HEK293 (cell line): ENCODE results near the gene NPDC1.

Source experiments
- GLIS1 ChIP-seq: fragments of 450-650 bp; formaldehyde crosslinking; IDR thresholded peaks from 2 replicates; pipeline ENCODE4 v1.5.1; 2016; ENCODE audit warnings: missing biosample characterization, missing genetic modification characterization
- HOXA7 ChIP-seq: sonication (generic); formaldehyde crosslinking; IDR thresholded peaks from 2 replicates; pipeline ENCODE4 v1.8.1; 2022; ENCODE audit warnings: missing genetic modification reagents, borderline replicate concordance
- KLF9 ChIP-seq: fragments of 450-650 bp; formaldehyde crosslinking; IDR thresholded peaks from 2 replicates; pipeline ENCODE4 v1.5.1; 2016; ENCODE audit warnings: missing biosample characterization, missing genetic modification characterization, low read depth
- MZF1 ChIP-seq: fragments of 450-650 bp; formaldehyde crosslinking; IDR thresholded peaks from 2 replicates; pipeline ENCODE4 v1.5.1; 2017; ENCODE audit warnings: missing biosample characterization, missing genetic modification characterization, borderline replicate concordance
- OVOL3 ChIP-seq: fragments of 450-650 bp; formaldehyde crosslinking; IDR thresholded peaks from 2 replicates; pipeline ENCODE4 v1.5.1; 2016; ENCODE audit warnings: missing biosample characterization, missing genetic modification characterization
- SCRT1 ChIP-seq: fragments of 450-650 bp; formaldehyde crosslinking; IDR thresholded peaks from 2 replicates; pipeline ENCODE4 v1.5.1; 2016; ENCODE audit warnings: missing biosample characterization, missing genetic modification characterization, borderline replicate concordance
- YY1 ChIP-seq: fragments of 450-650 bp; formaldehyde crosslinking; IDR thresholded peaks from 2 replicates; pipeline ENCODE4 v1.5.1; 2018; ENCODE audit warnings: missing biosample characterization, missing genetic modification characterization
- ZBTB17 ChIP-seq: fragments of 450-650 bp; formaldehyde crosslinking; IDR thresholded peaks from 2 replicates; pipeline ENCODE4 v1.5.1; 2016; ENCODE audit warnings: missing biosample characterization, missing genetic modification characterization
- ZBTB48 ChIP-seq: fragments of 450-650 bp; formaldehyde crosslinking; IDR thresholded peaks from 2 replicates; pipeline ENCODE4 v1.5.1; 2016; ENCODE audit warnings: missing biosample characterization, missing genetic modification characterization
- ZFP3 ChIP-seq: fragments of 450-650 bp; formaldehyde crosslinking; IDR thresholded peaks from 2 replicates; pipeline ENCODE4 v1.5.1; 2016; ENCODE audit warnings: low read depth, missing biosample characterization, missing genetic modification characterization
- ZFP37 ChIP-seq: fragments of 450-650 bp; formaldehyde crosslinking; IDR thresholded peaks from 2 replicates; pipeline ENCODE4 v1.5.1; 2016; ENCODE audit warnings: missing biosample characterization, missing genetic modification characterization
- ZFP69B ChIP-seq: fragments of 450-650 bp; formaldehyde crosslinking; IDR thresholded peaks from 2 replicates; pipeline ENCODE4 v1.5.1; 2016; ENCODE audit warnings: missing biosample characterization, missing genetic modification characterization
- ZNF140 ChIP-seq: fragments of 450-650 bp; formaldehyde crosslinking; IDR thresholded peaks from 2 replicates; pipeline ENCODE4 v1.5.1; 2016; ENCODE audit warnings: missing biosample characterization, missing genetic modification characterization
- ZNF184 ChIP-seq: fragments of 450-650 bp; IDR thresholded peaks from 2 replicates; pipeline ENCODE4 v1.5.1; 2018; ENCODE audit warnings: missing biosample characterization, mild to moderate bottlenecking, missing genetic modification characterization
- ZNF221 ChIP-seq: fragments of 450-650 bp; formaldehyde crosslinking; IDR thresholded peaks from 2 replicates; pipeline ENCODE4 v1.5.1; 2017; ENCODE audit warnings: missing biosample characterization, missing genetic modification characterization, borderline replicate concordance
- ZNF354C ChIP-seq: fragments of 450-650 bp; formaldehyde crosslinking; IDR thresholded peaks from 2 replicates; pipeline ENCODE4 v1.5.1; 2016; ENCODE audit warnings: missing biosample characterization, missing genetic modification characterization, low read depth, borderline replicate concordance
- ZNF394 ChIP-seq: fragments of 450-650 bp; formaldehyde crosslinking; IDR thresholded peaks from 2 replicates; pipeline ENCODE4 v1.5.1; 2016; ENCODE audit warnings: missing biosample characterization, missing genetic modification characterization, mild to moderate bottlenecking, moderate library complexity, borderline replicate concordance
- ZNF48 ChIP-seq: fragments of 450-650 bp; formaldehyde crosslinking; IDR thresholded peaks from 2 replicates; pipeline ENCODE4 v1.5.1; 2016; ENCODE audit warnings: missing biosample characterization, missing genetic modification characterization
- ZNF510 ChIP-seq: fragments of 450-650 bp; formaldehyde crosslinking; IDR thresholded peaks from 2 replicates; pipeline ENCODE4 v1.5.1; 2018; ENCODE audit warnings: mild to moderate bottlenecking, missing genetic modification characterization, missing biosample characterization; ENCODE audit not compliant: insufficient replicate concordance
- ZNF514 ChIP-seq: fragments of 450-650 bp; formaldehyde crosslinking; IDR thresholded peaks from 2 replicates; pipeline ENCODE4 v1.5.1; 2016; ENCODE audit warnings: missing biosample characterization, missing genetic modification characterization
- ZNF558 ChIP-seq: fragments of 450-650 bp; formaldehyde crosslinking; IDR thresholded peaks from 2 replicates; pipeline ENCODE4 v1.5.1; 2016; ENCODE audit warnings: missing biosample characterization, missing genetic modification characterization
- ZNF600 ChIP-seq: fragments of 450-650 bp; formaldehyde crosslinking; IDR thresholded peaks from 2 replicates; pipeline ENCODE4 v1.5.1; 2016; ENCODE audit warnings: missing biosample characterization, missing genetic modification characterization
- ZNF624 ChIP-seq: fragments of 450-650 bp; formaldehyde crosslinking; IDR thresholded peaks from 2 replicates; pipeline ENCODE4 v1.5.1; 2017; ENCODE audit warnings: missing biosample characterization, missing genetic modification characterization
- ZNF707 ChIP-seq: fragments of 450-650 bp; formaldehyde crosslinking; IDR thresholded peaks from 2 replicates; pipeline ENCODE4 v1.5.1; 2016; ENCODE audit warnings: missing biosample characterization, missing genetic modification characterization
- ZNF777 ChIP-seq: fragments of 450-650 bp; formaldehyde crosslinking; IDR thresholded peaks from 2 replicates; pipeline ENCODE4 v1.5.1; 2017; ENCODE audit warnings: missing biosample characterization, missing genetic modification characterization, borderline replicate concordance
- ZNF791 ChIP-seq: fragments of 450-650 bp; formaldehyde crosslinking; IDR thresholded peaks from 2 replicates; pipeline ENCODE4 v1.5.1; 2016; ENCODE audit warnings: missing biosample characterization, missing genetic modification characterization
- ZNF843 ChIP-seq: fragments of 450-650 bp; formaldehyde crosslinking; IDR thresholded peaks from 2 replicates; pipeline ENCODE4 v1.5.1; 2016; ENCODE audit warnings: missing biosample characterization, missing genetic modification characterization
- TF ChIP-seq, protein P1 (sequence below): IDR thresholded peaks from 2 replicates; pipeline ENCODE4 v1.6.1; 2011; ENCODE audit warnings: mild to moderate bottlenecking, low read depth, low read length, borderline replicate concordance
- TF ChIP-seq, protein P2 (sequence below): fragments of 450-650 bp; formaldehyde crosslinking; IDR thresholded peaks from 2 replicates; pipeline ENCODE4 v1.5.1; 2016; ENCODE audit warnings: missing biosample characterization, missing genetic modification characterization, borderline replicate concordance
- TF ChIP-seq, protein P3 (sequence below): fragments of 450-650 bp; IDR thresholded peaks from 2 replicates; pipeline ENCODE4 v1.5.1; 2018; ENCODE audit warnings: missing biosample characterization, mild to moderate bottlenecking, missing genetic modification characterization
- TF ChIP-seq, protein P4 (sequence below): fragments of 450-650 bp; formaldehyde crosslinking; IDR thresholded peaks from 2 replicates; pipeline ENCODE4 v1.5.1; 2016; ENCODE audit warnings: missing biosample characterization, missing genetic modification characterization
- TF ChIP-seq, protein P5 (sequence below): fragments of 450-650 bp; formaldehyde crosslinking; IDR thresholded peaks from 2 replicates; pipeline ENCODE4 v1.5.1; 2016; ENCODE audit warnings: missing biosample characterization, missing genetic modification characterization, low read depth

Gene NPDC1

DNA sequence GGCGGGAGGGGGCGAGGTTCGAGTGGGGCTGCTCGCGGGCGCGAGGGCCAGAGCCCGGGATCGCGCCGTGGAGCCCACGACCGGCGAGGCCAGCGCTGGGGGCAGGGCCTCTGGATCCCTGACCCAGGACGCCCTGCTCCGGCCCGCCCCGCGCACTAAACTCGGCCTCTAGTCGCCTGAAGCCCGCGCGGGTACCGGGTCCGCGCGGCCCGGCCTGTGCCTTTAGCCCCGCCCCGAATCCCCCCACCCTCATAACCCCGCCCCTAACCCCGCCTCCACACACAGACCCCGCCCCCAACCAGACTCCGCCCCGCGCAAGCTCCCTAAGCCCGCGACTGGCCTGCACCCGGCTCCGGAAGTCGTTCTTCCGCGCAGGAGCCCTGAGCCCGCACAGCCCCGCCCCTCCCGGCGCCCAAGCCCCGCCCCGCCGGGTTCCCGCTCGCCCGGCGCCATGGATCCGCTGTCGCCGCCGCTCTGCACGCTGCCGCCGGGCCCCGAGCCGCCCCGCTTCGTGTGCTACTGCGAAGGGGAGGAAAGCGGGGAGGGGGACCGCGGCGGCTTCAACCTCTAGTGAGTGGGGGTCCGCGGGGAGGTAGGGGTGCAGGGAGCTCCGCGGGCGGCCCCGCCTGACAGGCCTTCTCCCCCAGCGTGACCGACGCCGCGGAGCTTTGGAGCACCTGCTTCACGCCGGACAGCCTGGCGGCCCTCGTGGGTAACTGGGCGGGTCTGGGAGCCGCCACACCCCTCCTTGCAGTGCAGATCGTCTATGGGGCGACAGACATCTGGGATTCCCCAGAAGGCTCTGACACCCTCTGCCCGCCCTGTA lies 53.8 kb downstream of the NPDC1 start, which contains the start of gene PAXX (continued):
- TF ChIP-seq, protein P1, sequence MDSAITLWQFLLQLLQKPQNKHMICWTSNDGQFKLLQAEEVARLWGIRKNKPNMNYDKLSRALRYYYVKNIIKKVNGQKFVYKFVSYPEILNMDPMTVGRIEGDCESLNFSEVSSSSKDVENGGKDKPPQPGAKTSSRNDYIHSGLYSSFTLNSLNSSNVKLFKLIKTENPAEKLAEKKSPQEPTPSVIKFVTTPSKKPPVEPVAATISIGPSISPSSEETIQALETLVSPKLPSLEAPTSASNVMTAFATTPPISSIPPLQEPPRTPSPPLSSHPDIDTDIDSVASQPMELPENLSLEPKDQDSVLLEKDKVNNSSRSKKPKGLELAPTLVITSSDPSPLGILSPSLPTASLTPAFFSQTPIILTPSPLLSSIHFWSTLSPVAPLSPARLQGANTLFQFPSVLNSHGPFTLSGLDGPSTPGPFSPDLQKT, result no peak
- TF ChIP-seq KLF9 (tag by site-specific recombination) (peak; percentile 97), GLIS1 (tag by site-specific recombination) (peak; percentile 49; the same call in 1 of the 2 replicates), ZNF558 (tag by site-specific recombination) (no peak), ZNF354C (no peak), ZNF707 (tag by site-specific recombination) (no peak), ZNF48 (no peak), ZFP69B (peak; percentile 79), ZNF600 (tag by site-specific recombination) (peak; percentile 81), YY1 (tag by site-specific recombination) (peak; percentile 71), ZNF843 (tag by site-specific recombination) (0 out of 2 replicates have a peak, but pooled peaks have one; percentile 11), SCRT1 (tag by site-specific recombination) (no peak), ZNF394 (tag by site-specific recombination) (peak; percentile 87), ZNF514 (tag by site-specific recombination) (no peak), ZBTB17 (tag by site-specific recombination) (peak; percentile 75), ZNF791 (tag by site-specific recombination) (no peak), ZNF184 (tag by site-specific recombination) (no peak), ZFP3 (no peak), ZNF510 (tag by site-specific recombination) (no peak), ZNF140 (tag by site-specific recombination) (no peak), ZNF777 (tag by site-specific recombination) (peak; percentile 34; the same call in 1 of the 2 replicates), MZF1 (no peak), OVOL3 (no peak), HOXA7 (CRISPR knock-in tag) (0 out of 2 replicates have a peak, but pooled peaks have one; percentile 53), ZBTB48 (tag by site-specific recombination) (no peak), ZNF221 (tag by site-specific recombination) (no peak), ZNF624 (no peak), ZFP37 (tag by site-specific recombination) (no peak)
- TF ChIP-seq, protein P2, sequence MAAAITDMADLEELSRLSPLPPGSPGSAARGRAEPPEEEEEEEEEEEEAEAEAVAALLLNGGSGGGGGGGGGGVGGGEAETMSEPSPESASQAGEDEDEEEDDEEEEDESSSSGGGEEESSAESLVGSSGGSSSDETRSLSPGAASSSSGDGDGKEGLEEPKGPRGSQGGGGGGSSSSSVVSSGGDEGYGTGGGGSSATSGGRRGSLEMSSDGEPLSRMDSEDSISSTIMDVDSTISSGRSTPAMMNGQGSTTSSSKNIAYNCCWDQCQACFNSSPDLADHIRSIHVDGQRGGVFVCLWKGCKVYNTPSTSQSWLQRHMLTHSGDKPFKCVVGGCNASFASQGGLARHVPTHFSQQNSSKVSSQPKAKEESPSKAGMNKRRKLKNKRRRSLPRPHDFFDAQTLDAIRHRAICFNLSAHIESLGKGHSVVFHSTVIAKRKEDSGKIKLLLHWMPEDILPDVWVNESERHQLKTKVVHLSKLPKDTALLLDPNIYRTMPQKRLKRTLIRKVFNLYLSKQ (tag by site-specific recombination), result no peak
- TF ChIP-seq, protein P3, sequence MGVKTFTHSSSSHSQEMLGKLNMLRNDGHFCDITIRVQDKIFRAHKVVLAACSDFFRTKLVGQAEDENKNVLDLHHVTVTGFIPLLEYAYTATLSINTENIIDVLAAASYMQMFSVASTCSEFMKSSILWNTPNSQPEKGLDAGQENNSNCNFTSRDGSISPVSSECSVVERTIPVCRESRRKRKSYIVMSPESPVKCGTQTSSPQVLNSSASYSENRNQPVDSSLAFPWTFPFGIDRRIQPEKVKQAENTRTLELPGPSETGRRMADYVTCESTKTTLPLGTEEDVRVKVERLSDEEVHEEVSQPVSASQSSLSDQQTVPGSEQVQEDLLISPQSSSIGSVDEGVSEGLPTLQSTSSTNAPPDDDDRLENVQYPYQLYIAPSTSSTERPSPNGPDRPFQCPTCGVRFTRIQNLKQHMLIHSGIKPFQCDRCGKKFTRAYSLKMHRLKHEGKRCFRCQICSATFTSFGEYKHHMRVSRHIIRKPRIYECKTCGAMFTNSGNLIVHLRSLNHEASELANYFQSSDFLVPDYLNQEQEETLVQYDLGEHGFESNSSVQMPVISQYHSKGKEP (tag by site-specific recombination), result no peak
- TF ChIP-seq, protein P4, sequence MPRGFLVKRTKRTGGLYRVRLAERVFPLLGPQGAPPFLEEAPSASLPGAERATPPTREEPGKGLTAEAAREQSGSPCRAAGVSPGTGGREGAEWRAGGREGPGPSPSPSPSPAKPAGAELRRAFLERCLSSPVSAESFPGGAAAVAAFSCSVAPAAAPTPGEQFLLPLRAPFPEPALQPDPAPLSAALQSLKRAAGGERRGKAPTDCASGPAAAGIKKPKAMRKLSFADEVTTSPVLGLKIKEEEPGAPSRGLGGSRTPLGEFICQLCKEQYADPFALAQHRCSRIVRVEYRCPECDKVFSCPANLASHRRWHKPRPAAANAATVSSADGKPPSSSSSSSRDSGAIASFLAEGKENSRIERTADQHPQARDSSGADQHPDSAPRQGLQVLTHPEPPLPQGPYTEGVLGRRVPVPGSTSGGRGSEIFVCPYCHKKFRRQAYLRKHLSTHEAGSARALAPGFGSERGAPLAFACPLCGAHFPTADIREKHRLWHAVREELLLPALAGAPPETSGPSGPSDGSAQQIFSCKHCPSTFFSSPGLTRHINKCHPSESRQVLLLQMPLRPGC (tag by site-specific recombination), result 0 out of 2 replicates have a peak, but pooled peaks have one; percentile 14
- TF ChIP-seq, protein P5, sequence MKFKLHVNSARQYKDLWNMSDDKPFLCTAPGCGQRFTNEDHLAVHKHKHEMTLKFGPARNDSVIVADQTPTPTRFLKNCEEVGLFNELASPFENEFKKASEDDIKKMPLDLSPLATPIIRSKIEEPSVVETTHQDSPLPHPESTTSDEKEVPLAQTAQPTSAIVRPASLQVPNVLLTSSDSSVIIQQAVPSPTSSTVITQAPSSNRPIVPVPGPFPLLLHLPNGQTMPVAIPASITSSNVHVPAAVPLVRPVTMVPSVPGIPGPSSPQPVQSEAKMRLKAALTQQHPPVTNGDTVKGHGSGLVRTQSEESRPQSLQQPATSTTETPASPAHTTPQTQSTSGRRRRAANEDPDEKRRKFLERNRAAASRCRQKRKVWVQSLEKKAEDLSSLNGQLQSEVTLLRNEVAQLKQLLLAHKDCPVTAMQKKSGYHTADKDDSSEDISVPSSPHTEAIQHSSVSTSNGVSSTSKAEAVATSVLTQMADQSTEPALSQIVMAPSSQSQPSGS (tag by site-specific recombination), result no peak
